Fibroblast of skin of left biceps (primary cell): ENCODE data around the gene ART5.
A peak's percentile ranks its signal among the peaks of the same experiment; 100 is the strongest.

Experiments
- DNase-seq, 2 experiments: peaks; one replicate each; pipeline ENCODE4 v3.0.0-alpha.2; 2013; ENCODE audit warnings: low read depth in 2 of 2

The ART5 gene

GRCh38 chr11:3641701-3642070 is at the start of gene ART5:
ART5 (minus strand) TSS chr11:3641992; CDS start chr11:3641862, 130 bp downstream.
- no peak for DNase-seq

- DNase-seq = no peak
These were observed 45.0 kb upstream of the ART5 start for GRCh38 chr11:3686751-3687150.

GRCh38 chr11:3685923-3686322 is 44.1 kb upstream of the ART5 start:
- DNase-seq = no peak

- no peak for DNase-seq
These were observed 43.0 kb upstream of the ART5 start for GRCh38 chr11:3684819-3685172.

- no peak for DNase-seq
These were observed 42.5 kb upstream of the ART5 start for GRCh38 chr11:3684129-3684818.

- DNase-seq = no peak
These were observed 41.2 kb upstream of the ART5 start for GRCh38 chr11:3683039-3683438.

- DNase-seq = no peak
These were observed 37.3 kb upstream of the ART5 start for GRCh38 chr11:3679077-3679476.

- no peak for DNase-seq
These were observed 34.2 kb upstream of the ART5 start for GRCh38 chr11:3675971-3676370.

- peak; percentile 1 to 2 for DNase-seq
These were observed 32.4 kb upstream of the ART5 start for GRCh38 chr11:3674189-3674588.

GRCh38 chr11:3671334-3672254 is 29.8 kb upstream of the ART5 start, which contains the start of gene CHRNA10:
CHRNA10 (minus strand) TSS chr11:3671384; CDS start chr11:3671312, 72 bp downstream.
- no peak for DNase-seq

GRCh38 chr11:3669742-3670183 is 28.0 kb upstream of the ART5 start:
- no peak for DNase-seq

GRCh38 chr11:3669128-3669527 is 27.3 kb upstream of the ART5 start:
- no peak for DNase-seq

- DNase-seq = no peak
These were observed 25.6 kb upstream of the ART5 start for GRCh38 chr11:3667149-3668035.

GRCh38 chr11:3666023-3666530 is 24.3 kb upstream of the ART5 start:
- DNase-seq = no peak

- no peak for DNase-seq
These were observed 23.7 kb upstream of the ART5 start for GRCh38 chr11:3665336-3666022.

- DNase-seq = no peak
These were observed 22.3 kb upstream of the ART5 start for GRCh38 chr11:3664032-3664630.

- DNase-seq = no peak
These were observed 21.1 kb upstream of the ART5 start for GRCh38 chr11:3662856-3663255.

GRCh38 chr11:3660960-3661359 is 19.2 kb upstream of the ART5 start:
- no peak for DNase-seq

- DNase-seq = no peak
These were observed 18.1 kb upstream of the ART5 start for GRCh38 chr11:3659595-3660515.

GRCh38 chr11:3658252-3658651 is 16.5 kb upstream of the ART5 start:
- DNase-seq = no peak
